SU-DHL-6 (cell line): Measurements from ENCODE around the gene DNAH3.

ENCODE experiments used
- H2AFZ ChIP-seq: fragments of 200-600 bp; sonication (generic); 2 replicates; pipeline ENCODE4 v1.6.1; 2014; ENCODE audit warnings: low read depth, mild to moderate bottlenecking, moderate library complexity, mixed read lengths, antibody characterized with exemption, low read length; ENCODE audit not compliant: severe bottlenecking
- H3F3A ChIP-seq: fragments of 200-600 bp; shearing (Covaris generic); 2 replicates; pipeline ENCODE4 v1.6.0; 2016; ENCODE audit warnings: antibody characterized with exemption, mild to moderate bottlenecking; ENCODE audit not compliant: insufficient read depth
- H3K27ac ChIP-seq: fragments of 200-600 bp; sonication (generic); 2 replicates; pipeline ENCODE4 v1.5.1; 2016; ENCODE audit warnings: low read depth, mild to moderate bottlenecking, low read length, moderate library complexity, mixed read lengths
- H3K27me3 ChIP-seq: fragments of 200-600 bp; sonication (generic), shearing (Covaris generic); 2 replicates; pipeline ENCODE4 v1.6.0; 2014; ENCODE audit warnings: mild to moderate bottlenecking, low read length
- H3K36me3 ChIP-seq: fragments of 200-600 bp; sonication (generic); 2 replicates; pipeline ENCODE4 v1.6.1; 2014; ENCODE audit warnings: mild to moderate bottlenecking, low read length, mixed read lengths
- H3K4me2 ChIP-seq: fragments of 300-600, 200-600 bp; shearing (Covaris generic), sonication (generic); 2 replicates; pipeline ENCODE4 v1.6.0; 2014; ENCODE audit warnings: low read length, low read depth, mild to moderate bottlenecking; ENCODE audit not compliant: poor library complexity, severe bottlenecking
- H3K4me3 ChIP-seq: fragments of 200-600 bp; sonication (generic); 2 replicates; pipeline ENCODE4 v1.5.1; 2014; ENCODE audit warnings: antibody characterized with exemption, low read length, mild to moderate bottlenecking, mixed read lengths; ENCODE audit not compliant: insufficient read depth, poor library complexity, severe bottlenecking
- H3K79me2 ChIP-seq: fragments of 200-600 bp; sonication (generic); 2 replicates; pipeline ENCODE4 v1.6.1; 2014; ENCODE audit warnings: mild to moderate bottlenecking, low read length, moderate library complexity; ENCODE audit not compliant: insufficient read depth
- H3K9ac ChIP-seq: fragments of 200-600 bp; sonication (generic); 2 replicates; pipeline ENCODE4 v1.7.0; 2014; ENCODE audit warnings: mild to moderate bottlenecking, low read length
- H3K9me2 ChIP-seq: fragments of 200-600 bp; sonication (generic); replicated peaks from 2 replicates; pipeline ENCODE4 v1.6.1; 2014; ENCODE audit warnings: low read length; ENCODE audit not compliant: insufficient read depth
- H3K9me3 ChIP-seq: fragments of 200-600 bp; sonication (generic); 2 replicates; pipeline ENCODE4 v1.6.1; 2014; ENCODE audit warnings: low read length, mixed read lengths; ENCODE audit not compliant: insufficient read depth
- H4K20me1 ChIP-seq: fragments of 200-600 bp; sonication (generic); 2 replicates; pipeline ENCODE4 v1.6.1; 2014; ENCODE audit warnings: low read depth, mild to moderate bottlenecking, antibody characterized with exemption, low read length, moderate library complexity, mixed read lengths
- EZH2phosphoT487 ChIP-seq: fragments of 200-600 bp; sonication (generic), shearing (Covaris generic); conservative IDR thresholded peaks from 2 replicates; pipeline ENCODE4 v1.6.1; 2018; ENCODE audit warnings: mild to moderate bottlenecking, antibody characterized with exemption, low read length, moderate library complexity, mixed read lengths
- TF ChIP-seq, protein P1 (sequence below): fragments of 200-600 bp; sonication (generic); IDR thresholded peaks from one replicate; pipeline ENCODE4 v1.5.1; 2017; ENCODE audit warnings: antibody characterized with exemption, mild to moderate bottlenecking, low read length, moderate library complexity; ENCODE audit not compliant: insufficient read depth, poor library complexity, severe bottlenecking

DNAH3 gene

DNA sequence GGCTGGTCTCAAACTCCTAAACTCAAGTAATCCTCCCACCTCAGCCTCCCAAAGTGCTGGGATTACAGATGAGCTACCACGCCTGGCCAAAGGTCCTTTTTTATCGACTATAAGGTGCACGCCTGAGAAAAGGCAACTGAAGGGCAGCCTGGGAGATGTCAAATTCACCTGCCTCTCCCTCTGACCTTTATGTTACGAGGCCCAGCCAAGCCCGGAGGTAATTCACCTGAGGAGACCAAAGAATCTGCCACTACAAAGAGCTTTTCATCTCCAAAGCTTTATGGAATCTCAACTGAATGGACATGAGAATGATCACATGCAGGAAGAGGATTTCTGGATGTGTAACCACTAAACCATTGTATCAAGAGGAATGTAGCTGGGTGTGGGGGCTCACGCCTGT, 212.9 kb downstream of the DNAH3 start:
- Histone ChIP-seq H2AFZ (no peak overlapping the region), H4K20me1 (no peaks in the 10 kb centered on the region), H3K27ac (no peak overlapping the region)

DNA sequence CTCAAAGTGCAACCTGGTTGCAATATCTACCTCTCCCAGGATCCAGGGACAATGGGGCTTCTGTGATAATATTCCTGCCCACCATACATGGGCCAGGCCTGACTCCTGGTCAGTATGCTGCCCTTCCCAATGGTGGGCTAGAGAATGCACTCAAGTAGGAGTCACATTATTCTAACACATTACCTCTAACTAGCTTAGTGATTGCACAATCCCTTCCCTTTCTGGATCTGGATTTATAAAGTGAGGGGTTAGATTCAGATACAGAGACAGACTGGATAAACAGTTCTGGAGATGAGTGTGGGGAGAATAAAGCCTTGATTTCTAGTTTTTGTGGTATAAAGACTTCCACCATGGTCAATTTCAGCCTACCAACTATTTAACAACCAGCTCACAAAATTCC, 217.1 kb downstream of the DNAH3 start:
- Histone ChIP-seq H3K4me2 (no peak overlapping the region), H4K20me1 (no peaks in the 10 kb centered on the region), H3F3A (no peaks in the 10 kb centered on the region), H3K27ac (no peak overlapping the region), H3K9me3 (no peaks in the 10 kb centered on the region), H3K36me3 (no peaks in the 10 kb centered on the region), H3K9ac (no peak overlapping the region), H3K27me3 (no peaks in the 10 kb centered on the region), H3K4me3 (no peak overlapping the region), H3K79me2 (no peaks in the 10 kb centered on the region), H3K9me2 (no peaks in the 10 kb centered on the region), H2AFZ (no peak overlapping the region)
- TF ChIP-seq, protein P1, sequence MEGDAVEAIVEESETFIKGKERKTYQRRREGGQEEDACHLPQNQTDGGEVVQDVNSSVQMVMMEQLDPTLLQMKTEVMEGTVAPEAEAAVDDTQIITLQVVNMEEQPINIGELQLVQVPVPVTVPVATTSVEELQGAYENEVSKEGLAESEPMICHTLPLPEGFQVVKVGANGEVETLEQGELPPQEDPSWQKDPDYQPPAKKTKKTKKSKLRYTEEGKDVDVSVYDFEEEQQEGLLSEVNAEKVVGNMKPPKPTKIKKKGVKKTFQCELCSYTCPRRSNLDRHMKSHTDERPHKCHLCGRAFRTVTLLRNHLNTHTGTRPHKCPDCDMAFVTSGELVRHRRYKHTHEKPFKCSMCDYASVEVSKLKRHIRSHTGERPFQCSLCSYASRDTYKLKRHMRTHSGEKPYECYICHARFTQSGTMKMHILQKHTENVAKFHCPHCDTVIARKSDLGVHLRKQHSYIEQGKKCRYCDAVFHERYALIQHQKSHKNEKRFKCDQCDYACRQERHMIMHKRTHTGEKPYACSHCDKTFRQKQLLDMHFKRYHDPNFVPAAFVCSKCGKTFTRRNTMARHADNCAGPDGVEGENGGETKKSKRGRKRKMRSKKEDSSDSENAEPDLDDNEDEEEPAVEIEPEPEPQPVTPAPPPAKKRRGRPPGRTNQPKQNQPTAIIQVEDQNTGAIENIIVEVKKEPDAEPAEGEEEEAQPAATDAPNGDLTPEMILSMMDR = no peak
- no peak for TF ChIP-seq EZH2phosphoT487

More for the DNA sequence above, 212.9 kb downstream of the DNAH3 start:
- H3K27me3 ChIP-seq = no peaks in the 10 kb centered on the region
- TF ChIP-seq EZH2phosphoT487 = no peak
- TF ChIP-seq, protein P1 = no peak
- H3K4me2 ChIP-seq = no peak overlapping the region
- H3K9me3 ChIP-seq = no peaks in the 10 kb centered on the region
- H3K79me2 ChIP-seq = no peaks in the 10 kb centered on the region
- H3K4me3 ChIP-seq = no peak overlapping the region
- no peaks in the 10 kb centered on the region for H3F3A ChIP-seq
- no peaks in the 10 kb centered on the region for H3K9me2 ChIP-seq
- no peaks in the 10 kb centered on the region for H3K36me3 ChIP-seq
- H3K9ac ChIP-seq = no peak overlapping the region

- no peaks in the 10 kb centered on the region for H3K9me3 ChIP-seq
- H3K4me2 ChIP-seq = no peak overlapping the region
- no peaks in the 10 kb centered on the region for H3K79me2 ChIP-seq
- H2AFZ ChIP-seq = no peak overlapping the region
- H3K27ac ChIP-seq = no peak overlapping the region
- no peaks in the 10 kb centered on the region for H4K20me1 ChIP-seq
- H3K27me3 ChIP-seq = no peaks in the 10 kb centered on the region
- H3F3A ChIP-seq = no peaks in the 10 kb centered on the region
- TF ChIP-seq, protein P1 = no peak
- no peak for TF ChIP-seq EZH2phosphoT487
- H3K9ac ChIP-seq = no peak overlapping the region
- no peaks in the 10 kb centered on the region for H3K36me3 ChIP-seq
- H3K9me2 ChIP-seq = no peaks in the 10 kb centered on the region
- H3K4me3 ChIP-seq = no peak overlapping the region
These were observed 219.5 kb downstream of the DNAH3 start for GRCh38 chr16:20931066-20931600.
